Measurements from ENCODE around the gene ETS2. TPM values are rescaled to one million over a fixed set of nuclear protein-coding genes. Genes with fewer than 3 reads are reported as not detected.
"Not testable (repeated sequence)": the region's sequence is repeated elsewhere in the genome, so short reads cannot be mapped to it uniquely, and the experiment has no call there.

Gene ETS2
- polyA plus RNA-seq, 1 donor from 2014 or later, result 11.6 TPM

DNA sequence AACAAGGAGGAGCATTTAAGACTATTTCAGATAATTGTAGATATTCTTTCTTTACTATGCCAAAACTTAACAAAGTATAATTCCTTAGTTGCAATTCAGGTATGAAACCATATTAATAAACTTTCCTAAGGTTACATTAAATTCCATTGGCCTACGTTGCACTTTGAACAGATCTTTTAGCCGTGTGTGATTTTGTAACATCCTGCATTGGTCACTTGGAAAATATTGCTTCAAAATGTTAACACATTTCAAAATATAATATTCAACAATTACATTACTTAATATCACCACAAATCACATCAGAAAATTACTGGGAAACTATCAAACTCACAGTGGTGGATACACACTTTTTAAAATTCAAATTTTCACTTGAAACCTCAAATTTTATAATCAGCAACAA, 20.2 kb downstream of the ETS2 start:
- Histone ChIP-seq H3K4me2 (ENCODE audit: low read length) (no peak overlapping the region), H3K27me3 (ENCODE audit: insufficient read depth, low read depth, low read length) (no peaks in the 10 kb centered on the region), H3K9me3 (ENCODE audit: low read length) (peaks cover 4% of the 10 kb centered on the region), H2AFZ (ENCODE audit: low read depth, low read length) (no peak overlapping the region), H3K27ac (ENCODE audit: low read length) (no peak overlapping the region), H3K9me2 (ENCODE audit: insufficient read depth, low read length) (no peaks in the 10 kb centered on the region), H3K9ac (ENCODE audit: low read length) (no peak overlapping the region), H3F3A (ENCODE audit: insufficient read depth, low read length, poor library complexity, severe bottlenecking) (no peaks in the 10 kb centered on the region), H3K79me2 (replicated peaks; ENCODE audit: insufficient read depth, low read length) (no peaks in the 10 kb centered on the region), H3K36me3 (ENCODE audit: insufficient read depth, low read length) (peaks cover 17% of the 10 kb centered on the region), H4K20me1 (ENCODE audit: insufficient read depth) (no peaks in the 10 kb centered on the region), H3K4me3 (ENCODE audit: low read length) (no peak overlapping the region)
- no peak for TF ChIP-seq RAD21 (conservative IDR thresholded peaks at IDR 0.05)
- TF ChIP-seq TAF1 (IDR thresholded peaks at IDR 0.05; ENCODE audit: low read depth), result no peak
- TF ChIP-seq MXI1 (conservative IDR thresholded peaks at IDR 0.05; ENCODE audit: poor library complexity, severe bottlenecking), result no peak
- no peak for TF ChIP-seq POLR2AphosphoS5 (IDR thresholded peaks at IDR 0.05)
- TF ChIP-seq EP300 (conservative IDR thresholded peaks at IDR 0.05; ENCODE audit: poor library complexity, severe bottlenecking), result no peak
- TF ChIP-seq EZH2 (IDR thresholded peaks at IDR 0.05; ENCODE audit: borderline replicate concordance, insufficient read depth, low read length, poor library complexity, severe bottlenecking), result no peak
- no peak for TF ChIP-seq SMC3 (conservative IDR thresholded peaks at IDR 0.05; ENCODE audit: poor library complexity)
- TF ChIP-seq, protein P1, sequence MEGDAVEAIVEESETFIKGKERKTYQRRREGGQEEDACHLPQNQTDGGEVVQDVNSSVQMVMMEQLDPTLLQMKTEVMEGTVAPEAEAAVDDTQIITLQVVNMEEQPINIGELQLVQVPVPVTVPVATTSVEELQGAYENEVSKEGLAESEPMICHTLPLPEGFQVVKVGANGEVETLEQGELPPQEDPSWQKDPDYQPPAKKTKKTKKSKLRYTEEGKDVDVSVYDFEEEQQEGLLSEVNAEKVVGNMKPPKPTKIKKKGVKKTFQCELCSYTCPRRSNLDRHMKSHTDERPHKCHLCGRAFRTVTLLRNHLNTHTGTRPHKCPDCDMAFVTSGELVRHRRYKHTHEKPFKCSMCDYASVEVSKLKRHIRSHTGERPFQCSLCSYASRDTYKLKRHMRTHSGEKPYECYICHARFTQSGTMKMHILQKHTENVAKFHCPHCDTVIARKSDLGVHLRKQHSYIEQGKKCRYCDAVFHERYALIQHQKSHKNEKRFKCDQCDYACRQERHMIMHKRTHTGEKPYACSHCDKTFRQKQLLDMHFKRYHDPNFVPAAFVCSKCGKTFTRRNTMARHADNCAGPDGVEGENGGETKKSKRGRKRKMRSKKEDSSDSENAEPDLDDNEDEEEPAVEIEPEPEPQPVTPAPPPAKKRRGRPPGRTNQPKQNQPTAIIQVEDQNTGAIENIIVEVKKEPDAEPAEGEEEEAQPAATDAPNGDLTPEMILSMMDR (IDR thresholded peaks at IDR 0.05; ENCODE audit: poor library complexity, severe bottlenecking), result no peak
- TF ChIP-seq, protein P2, sequence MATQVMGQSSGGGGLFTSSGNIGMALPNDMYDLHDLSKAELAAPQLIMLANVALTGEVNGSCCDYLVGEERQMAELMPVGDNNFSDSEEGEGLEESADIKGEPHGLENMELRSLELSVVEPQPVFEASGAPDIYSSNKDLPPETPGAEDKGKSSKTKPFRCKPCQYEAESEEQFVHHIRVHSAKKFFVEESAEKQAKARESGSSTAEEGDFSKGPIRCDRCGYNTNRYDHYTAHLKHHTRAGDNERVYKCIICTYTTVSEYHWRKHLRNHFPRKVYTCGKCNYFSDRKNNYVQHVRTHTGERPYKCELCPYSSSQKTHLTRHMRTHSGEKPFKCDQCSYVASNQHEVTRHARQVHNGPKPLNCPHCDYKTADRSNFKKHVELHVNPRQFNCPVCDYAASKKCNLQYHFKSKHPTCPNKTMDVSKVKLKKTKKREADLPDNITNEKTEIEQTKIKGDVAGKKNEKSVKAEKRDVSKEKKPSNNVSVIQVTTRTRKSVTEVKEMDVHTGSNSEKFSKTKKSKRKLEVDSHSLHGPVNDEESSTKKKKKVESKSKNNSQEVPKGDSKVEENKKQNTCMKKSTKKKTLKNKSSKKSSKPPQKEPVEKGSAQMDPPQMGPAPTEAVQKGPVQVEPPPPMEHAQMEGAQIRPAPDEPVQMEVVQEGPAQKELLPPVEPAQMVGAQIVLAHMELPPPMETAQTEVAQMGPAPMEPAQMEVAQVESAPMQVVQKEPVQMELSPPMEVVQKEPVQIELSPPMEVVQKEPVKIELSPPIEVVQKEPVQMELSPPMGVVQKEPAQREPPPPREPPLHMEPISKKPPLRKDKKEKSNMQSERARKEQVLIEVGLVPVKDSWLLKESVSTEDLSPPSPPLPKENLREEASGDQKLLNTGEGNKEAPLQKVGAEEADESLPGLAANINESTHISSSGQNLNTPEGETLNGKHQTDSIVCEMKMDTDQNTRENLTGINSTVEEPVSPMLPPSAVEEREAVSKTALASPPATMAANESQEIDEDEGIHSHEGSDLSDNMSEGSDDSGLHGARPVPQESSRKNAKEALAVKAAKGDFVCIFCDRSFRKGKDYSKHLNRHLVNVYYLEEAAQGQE (IDR thresholded peaks at IDR 0.05; ENCODE audit: borderline replicate concordance), result no peak

DNA sequence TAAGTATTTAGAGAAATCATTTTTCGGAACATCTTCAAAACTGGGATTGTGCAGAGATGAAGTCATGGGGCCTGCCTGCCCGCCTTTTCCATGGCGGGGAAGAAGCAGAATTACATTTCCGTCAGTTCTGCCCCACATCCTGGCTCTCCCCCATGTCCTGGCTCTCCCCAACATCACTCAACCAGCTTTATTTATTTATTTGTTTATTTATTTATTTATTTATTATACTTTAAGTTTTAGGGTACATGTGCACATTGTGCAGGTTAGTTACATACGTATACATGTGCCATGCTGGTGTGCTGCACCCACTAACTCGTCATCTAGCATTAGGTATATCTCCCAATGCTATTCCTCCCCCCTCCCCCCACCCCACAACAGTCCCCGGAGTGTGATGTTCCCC, 22.4 kb downstream of the ETS2 start:
- H3K9ac ChIP-seq (ENCODE audit: low read length); H3K9me3 ChIP-seq (ENCODE audit: low read length); H4K20me1 ChIP-seq (ENCODE audit: insufficient read depth); H3K27me3 ChIP-seq (ENCODE audit: insufficient read depth, low read depth, low read length); H3K9me2 ChIP-seq (ENCODE audit: insufficient read depth, low read length); H3F3A ChIP-seq (ENCODE audit: insufficient read depth, low read length, poor library complexity, severe bottlenecking); H3K27ac ChIP-seq (ENCODE audit: low read length); H3K4me3 ChIP-seq (ENCODE audit: low read length); H3K4me2 ChIP-seq (ENCODE audit: low read length); H3K36me3 ChIP-seq (ENCODE audit: insufficient read depth, low read length); H3K79me2 ChIP-seq (replicated peaks; ENCODE audit: insufficient read depth, low read length); H2AFZ ChIP-seq (ENCODE audit: low read depth, low read length): not testable (repeated sequence)

Measured in neural cell (in vitro differentiated cells).